GM19238 (cell line): ENCODE results near the gene BCAS3.

Experiments
- DNase-seq: peaks from one replicate; pipeline ENCODE4 v3.0.0; 2011; ENCODE audit warnings: low spot score; ENCODE audit not compliant: insufficient read length

BCAS3 gene

DNA sequence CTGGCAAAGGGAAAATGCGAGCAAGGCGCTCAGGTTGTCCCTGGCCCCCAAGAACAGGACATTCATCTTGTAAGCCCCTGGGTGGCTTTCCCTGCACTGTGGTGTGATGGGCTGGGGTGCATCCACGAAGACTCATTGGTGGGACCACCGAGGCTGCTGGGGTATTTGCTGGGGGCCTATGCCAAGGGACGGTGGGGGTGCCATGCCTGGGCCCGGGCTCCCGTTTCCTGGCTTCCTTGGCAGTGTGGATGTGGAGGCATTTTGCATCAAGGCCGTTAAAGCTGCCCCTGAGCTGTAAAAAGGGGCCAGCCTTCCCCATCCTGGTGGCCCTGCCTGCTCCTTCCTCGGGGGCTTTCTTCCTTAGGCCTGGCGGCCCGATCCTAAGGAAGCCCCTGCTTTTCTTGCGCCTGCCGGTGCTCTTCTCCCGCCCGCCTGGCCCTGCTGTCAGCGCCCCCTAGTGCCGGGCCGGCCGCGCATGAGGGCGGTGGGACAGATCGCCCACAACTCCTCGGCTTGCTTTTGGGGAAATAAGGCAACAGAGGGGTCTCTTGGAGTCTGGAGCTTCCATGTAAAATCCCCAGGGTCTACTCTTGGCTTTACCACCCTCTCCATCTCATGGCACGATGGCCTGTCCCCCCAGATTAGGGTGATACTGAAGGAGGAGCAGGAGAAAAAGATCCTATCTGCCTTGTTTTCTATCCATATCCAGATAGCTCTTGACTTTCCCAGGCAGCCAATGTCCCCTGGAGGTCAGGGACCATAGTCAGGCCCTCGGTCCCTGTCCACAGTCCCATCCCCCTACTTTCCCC, 712.2 kb downstream of the BCAS3 start:
- DNase-seq: no peak

DNA sequence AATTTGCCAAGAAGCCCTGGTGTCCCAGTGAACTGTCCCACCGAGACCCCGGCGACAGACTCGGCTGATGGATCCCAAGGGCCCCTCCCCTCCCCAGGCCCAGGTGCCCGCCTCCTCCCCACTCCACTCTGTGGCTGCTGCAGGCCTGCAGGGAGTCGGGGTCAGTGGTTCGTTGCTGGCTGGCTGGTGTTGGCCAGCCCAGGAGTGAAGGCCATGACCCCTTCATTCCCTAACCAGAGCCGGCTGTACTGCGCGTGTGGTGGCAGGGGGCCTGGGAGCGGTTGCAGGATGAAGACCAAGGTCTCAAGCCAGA, 712.8 kb downstream of the BCAS3 start:
- no peak for DNase-seq

DNA sequence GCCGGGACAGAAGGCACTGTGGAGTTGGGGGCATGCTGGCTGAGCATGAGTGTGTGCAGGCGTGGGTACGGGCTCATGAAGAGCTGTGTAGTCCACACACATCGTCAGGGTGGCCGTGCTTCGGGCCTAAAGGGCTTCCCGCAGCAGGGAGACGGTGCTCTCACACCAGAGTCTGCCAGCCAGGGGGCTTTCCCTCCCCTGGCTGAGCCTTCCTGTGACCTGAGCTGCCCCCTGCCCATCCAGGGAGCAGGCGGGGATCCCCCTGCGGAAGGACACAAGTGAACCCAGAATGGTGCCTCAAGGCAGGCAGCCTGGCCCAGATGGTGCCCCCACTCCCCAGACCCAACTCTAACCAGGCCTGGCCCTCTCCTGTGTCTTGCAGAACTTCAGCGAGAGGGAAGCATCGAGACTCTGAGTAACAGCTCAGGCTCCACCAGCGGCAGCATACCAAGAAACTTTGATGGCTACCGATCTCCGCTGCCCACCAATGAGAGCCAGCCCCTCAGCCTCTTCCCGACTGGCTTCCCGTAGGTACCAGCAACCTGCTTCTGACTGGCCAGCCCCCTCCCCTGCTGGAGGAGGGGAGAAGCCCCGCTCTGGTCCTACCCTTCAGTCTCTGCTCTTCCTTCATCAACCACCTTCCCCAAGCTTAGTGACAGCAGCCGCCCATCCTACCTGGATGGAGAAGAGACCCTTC, 714.1 kb downstream of the BCAS3 start:
- no peak for DNase-seq

DNA sequence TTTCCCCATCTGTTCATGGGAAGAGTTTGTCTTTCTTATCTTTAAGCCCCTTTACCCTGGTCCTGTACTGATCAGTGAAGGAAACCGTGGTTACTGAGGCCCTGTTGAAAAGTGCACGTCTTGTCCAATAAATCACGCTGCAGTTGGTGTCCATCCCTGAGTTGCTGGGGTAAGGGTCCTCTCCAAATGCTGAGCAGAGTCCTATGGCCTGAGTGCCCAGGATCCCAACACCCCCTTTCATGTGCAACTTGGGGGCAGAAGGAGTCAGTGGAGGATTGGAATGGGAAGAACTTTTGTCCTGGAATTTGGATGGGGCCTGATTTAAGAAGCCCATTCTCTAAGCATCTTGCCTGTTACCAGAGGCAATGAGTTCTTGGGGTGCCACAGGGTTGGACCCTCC, 715.0 kb downstream of the BCAS3 start:
- no peak for DNase-seq

DNA sequence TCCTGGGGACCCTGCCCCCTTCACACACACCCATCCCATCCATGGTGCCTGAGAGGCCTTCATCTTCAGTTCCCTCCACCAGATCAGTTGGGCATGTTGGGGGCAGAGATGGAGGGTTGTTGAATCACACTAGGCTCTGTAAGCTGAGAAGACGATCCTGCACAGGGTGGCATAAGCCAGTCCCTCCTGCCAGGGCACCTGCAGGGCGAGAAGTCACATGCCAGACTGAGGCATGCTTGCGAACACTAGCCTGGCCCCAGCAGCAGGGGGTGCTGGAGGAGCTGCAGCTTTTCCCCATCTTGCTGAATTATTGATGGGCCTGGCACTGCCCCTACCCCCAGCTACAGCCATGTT, 715.9 kb downstream of the BCAS3 start:
- DNase-seq: no peak

DNA sequence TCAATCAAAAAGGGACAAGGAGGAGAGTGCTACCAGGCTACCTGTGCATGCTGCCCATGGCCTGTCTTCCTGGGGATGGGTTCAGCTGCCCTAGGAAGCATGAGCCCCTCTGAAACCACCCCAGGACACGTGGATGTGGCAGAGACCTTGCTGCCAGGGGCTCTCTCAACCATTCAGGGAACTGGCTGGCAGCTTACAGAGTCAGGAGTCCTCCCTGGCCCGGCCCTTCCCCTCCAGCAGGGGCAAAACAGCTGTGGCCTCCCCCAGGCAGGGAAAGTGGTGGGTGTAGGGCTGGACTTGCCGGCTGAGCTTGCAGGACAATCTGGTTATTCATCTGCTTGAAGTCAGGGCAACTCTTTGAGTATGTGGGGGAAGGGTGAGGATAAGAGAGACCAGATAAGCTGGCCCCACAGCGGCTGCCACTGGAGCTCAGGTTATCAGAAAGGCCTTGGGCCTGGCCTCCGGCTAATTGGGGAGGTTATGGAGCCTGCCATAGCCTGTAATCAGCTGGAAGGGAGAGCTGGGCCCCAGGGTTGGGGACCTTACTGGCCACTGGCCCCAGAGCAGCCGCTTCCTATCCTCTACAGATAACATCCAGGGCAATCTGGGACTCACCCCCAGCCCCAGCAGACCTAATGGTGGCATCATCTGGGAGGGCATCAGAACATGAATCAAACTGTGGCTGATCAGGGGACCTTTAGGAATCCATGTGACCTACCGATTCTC, 716.4 kb downstream of the BCAS3 start:
- DNase-seq: no peak

DNA sequence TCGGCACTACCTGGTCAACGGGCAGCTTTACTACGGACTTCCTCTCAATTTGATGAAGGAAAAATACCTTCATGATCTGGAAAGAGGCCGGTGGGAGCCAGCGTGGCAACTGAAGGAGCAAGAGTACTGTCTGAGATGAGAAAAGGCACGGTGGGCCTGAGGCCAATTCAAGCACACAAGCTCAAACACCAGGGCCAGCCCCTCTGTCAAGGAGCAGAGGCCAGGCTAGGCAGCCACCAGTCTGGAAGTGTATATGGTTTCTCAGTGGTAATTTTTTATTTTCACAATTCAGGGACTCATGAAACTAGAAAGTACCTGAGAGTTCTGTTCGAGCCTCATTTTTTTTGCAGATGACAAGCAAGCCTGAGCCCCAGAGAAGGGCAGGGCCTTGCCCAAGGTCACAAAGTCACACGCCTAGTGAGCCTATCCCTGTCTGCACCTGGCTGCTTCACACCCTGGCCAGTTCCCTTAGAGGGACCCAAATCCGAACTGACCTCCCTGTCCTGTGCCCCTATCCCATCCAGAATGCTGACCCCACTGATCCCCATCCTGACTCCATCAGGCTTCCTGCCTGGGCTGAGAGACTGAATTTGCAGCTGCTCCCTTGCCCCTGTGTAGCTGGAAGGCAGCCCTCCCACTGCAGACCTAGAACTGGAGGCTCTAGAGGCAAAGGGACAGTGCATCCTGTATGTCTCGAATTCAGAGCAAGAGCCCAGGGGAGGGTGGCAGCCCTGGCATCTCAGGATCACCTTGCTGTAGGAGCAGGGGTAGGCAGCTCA, 717.2 kb downstream of the BCAS3 start:
- no peak for DNase-seq

DNA sequence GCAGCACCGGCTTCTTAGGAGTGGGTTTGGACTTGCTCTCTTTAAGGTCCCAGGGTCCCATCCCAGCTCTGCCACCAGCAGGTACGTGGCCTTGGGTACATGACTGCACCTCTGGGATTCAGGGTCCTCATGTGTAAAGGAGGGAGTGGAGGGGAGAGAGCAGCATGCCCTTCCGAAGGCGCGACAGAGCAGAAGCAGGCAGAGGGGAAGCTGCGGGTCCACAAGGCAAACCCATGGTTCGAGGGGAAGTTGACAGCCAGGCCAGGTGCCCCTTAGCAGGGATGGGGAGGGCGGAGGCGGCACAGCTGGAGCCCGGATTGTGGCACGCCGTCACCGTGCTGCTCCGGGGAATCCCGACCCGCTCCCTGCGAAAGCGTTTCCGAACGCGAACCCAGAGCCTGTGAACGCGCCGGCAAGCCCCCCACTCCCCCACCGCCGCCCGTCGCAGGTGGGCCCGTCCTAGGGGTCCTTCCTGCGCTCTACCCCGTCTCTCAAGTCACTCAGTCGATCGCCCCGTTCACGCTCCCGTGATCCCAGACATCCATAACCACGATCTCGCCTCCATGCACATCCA, 717.8 kb downstream of the BCAS3 start:
- DNase-seq: no peak

DNA sequence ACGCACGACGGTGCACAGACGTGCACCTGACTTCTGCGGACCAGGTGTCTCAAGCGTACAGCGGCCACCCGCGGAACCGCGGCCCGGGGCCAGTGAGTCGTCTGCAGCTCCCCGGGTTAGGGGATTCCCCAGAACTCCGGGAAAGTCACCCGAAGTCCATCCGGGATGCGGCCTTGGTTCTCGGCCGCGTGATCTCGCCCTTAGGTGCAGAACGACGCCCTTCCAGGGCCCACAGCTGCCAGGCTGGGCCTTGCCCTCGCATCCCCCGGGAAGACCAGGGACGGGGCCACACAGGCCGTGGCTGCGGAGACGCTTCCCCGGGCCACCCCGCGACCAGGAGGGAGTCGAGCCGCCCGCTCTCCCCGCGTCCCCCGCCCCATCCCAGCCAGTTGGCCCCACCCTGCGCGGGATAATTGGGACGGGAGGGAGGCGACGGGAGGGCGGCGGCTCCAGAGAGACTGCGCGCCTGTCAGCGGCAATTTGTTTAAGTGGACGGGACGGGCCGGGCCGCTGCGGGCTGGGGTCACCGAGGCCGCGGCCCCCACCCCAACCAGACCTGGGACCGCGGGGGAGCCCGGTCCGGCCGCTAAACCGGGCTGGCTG, 718.4 kb downstream of the BCAS3 start:
- DNase-seq: no peak

DNA sequence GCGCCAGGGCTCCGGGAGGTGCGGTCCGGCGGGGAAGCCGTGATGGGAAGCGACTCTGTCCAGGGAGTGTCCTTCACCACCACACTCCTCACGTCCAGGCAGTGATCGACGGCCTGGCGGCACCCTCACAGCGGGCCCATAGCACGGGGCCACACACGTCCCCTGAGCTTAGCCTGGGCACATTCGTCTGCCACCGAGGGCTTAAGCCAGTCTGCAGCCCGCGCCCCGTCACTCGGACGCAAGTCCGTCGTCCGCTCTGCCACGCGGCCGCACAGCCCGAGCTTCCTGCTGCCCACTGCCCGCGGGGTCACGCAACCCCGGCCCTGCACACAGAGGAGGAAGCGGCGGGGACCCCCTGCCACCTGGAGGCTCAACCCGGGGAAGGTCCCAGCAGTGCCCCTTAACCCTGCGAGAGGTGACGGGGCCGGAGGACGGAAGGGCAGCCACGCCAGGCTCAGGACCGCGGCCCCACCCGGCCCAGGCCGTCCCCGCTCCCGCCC, 719.0 kb downstream of the BCAS3 start:
- DNase-seq: no peak

DNA sequence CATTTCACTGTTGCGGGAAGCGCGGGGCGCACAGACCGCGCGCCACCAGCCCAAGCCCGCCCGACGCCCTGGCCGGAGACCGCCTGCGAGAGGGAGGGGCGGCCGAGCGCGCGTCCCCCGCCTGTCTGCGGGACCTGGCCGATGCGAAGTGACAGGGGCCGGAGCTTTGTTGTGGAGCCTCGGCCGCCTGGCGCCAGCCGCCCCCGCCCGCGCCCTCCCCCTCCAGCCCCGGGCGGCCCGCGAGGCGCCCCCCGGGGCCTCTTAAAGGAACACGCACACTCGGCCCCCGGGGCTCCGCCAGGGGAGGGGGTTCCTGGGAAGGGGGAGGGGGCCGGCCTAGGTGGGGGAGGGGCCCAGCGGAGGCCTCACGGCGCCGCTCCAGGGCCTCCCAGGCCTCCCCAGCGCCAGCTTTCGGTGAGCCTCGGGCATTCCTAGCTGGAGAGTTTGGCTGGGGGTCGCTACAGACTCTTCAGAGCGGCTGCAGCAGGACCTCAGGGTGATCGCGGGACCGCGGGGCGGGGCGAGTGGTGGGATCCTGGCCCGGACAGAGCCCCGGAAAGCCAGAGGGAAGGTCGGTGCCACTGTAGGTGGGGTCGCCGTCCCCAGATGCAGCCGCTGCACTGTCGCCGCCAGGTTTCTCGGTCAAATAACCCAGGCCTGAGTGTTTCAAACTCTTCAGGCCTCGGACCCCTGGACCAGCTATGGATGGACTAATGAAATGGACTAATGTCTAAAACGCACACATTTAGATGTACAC, 719.6 kb downstream of the BCAS3 start:
- no peak for DNase-seq

DNA sequence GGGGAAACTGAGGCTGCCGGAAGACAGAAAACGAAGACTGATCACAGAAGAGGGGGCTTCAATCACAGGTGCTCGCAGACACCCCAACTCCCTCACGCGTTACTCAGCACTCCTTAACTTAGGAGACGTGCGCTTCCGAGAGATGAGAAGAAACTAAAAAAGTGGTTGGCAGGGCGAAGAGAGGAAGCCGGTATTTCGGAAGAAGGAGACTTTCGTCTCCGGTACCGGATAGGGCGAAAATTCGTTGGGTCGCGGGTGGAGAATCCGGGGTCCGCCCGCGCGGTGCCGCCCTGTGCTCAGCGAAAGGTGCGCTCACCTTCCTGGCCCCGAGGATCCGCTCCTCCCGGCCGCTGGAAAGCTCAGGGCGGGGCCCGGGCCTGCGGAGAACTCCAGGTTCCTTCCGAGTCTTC, 721.1 kb downstream of the BCAS3 start:
- DNase-seq: no peak

DNA sequence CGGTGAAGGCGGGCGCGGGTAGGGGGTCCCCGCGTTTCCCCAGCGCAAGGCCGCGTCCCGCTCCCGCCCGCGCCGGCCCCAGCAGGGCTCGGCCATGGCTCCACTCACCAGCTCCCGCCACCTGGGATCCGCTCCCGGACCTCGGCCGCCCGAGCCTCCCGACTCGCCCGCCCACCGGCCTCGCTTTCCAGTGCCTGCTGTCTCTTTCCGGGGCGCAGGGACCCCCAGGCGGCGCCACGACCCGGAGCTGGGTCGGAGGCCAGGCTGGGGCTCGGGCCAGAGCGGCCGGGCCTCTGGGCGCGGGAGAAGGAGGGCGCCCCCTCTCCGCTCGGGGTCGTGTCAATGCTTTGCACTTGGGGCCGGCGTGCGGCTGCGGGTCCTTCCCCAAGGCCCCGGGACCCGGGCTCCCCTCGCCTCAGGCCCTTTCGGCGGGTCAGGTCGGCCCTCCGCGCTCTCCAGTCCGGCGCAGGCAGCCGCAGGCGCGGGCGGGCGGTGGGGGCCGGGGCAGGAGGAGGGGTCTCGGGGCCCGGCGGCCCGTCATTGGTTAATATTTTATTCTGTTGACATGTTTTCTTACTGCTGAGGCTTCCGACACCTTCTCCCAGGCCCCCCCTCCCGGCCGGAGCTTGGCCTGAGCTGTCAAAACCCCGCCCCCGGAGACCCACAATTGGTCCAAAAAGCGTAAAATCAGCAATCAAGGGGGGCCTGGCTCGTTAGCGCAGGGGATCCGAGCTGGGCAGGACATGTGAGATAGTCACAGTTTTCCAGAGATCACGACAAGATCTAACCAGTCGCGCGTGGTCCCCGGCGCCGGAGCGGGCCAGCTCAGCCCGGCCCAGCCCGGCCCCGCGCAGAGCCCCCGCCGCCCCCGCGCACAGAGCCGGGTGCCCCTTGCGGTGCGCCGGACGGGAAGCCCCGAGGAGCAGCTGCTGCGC, 721.7 kb downstream of the BCAS3 start, which contains the start of gene TBX2:
TBX2 (plus strand) TSS at position 713 of the 935 bp plus-strand sequence. CDS start 334 bp downstream, outside the sequence.
- no peak for DNase-seq

DNA sequence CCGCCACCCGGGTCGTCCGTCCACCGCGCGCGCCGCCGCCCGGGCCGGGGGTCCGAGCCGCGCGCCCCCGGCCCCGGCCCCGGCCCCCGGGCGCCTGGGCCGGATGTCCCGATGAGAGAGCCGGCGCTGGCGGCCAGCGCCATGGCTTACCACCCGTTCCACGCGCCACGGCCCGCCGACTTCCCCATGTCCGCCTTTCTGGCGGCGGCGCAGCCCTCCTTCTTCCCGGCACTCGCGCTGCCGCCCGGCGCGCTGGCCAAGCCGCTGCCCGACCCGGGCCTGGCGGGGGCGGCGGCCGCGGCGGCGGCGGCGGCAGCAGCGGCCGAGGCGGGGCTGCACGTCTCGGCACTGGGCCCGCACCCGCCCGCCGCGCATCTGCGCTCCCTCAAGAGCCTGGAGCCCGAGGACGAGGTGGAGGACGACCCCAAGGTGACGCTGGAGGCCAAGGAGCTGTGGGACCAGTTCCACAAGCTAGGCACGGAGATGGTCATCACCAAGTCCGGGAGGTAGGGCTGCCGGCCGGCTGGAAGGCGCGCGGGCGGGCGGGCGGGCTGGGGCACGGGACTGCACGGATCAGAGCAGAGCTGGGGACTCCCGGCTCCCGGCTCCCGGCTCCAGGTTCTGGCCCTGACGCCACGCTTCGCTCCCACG, 722.5 kb downstream of the BCAS3 start:
- no peak for DNase-seq

DNA sequence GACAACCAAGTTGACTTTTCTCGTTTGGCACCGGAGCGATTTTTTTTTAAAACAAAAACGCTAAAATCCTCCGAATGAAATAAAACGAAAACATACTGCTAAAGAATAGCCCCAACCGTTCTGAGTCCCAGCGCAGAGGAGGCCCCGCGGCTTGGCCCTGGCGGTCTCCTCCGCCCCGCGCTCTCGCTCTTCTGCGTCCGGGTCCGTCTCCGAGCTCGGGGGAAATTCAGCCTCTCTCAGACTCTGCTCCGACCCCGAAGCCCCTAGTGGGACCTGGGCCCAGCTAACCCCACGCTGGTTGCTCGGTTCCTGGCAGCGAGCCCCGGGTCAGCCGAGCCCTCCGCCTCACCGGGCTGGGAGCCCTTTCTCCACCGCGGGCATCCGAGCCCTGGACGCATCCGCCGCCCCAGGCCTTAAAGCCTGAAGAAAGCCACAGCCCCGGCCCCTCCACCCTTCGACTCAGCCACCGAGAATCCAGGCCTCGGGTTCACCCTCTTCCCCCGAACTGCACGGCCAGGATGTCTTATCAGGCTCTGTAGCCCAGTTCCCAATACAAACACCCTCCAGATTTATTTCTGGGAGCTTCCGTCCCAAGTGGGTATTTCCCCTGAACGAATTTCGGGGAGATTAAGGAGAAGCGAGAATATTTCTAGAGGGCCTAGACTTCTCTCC, 723.2 kb downstream of the BCAS3 start:
- DNase-seq: no peak

DNA sequence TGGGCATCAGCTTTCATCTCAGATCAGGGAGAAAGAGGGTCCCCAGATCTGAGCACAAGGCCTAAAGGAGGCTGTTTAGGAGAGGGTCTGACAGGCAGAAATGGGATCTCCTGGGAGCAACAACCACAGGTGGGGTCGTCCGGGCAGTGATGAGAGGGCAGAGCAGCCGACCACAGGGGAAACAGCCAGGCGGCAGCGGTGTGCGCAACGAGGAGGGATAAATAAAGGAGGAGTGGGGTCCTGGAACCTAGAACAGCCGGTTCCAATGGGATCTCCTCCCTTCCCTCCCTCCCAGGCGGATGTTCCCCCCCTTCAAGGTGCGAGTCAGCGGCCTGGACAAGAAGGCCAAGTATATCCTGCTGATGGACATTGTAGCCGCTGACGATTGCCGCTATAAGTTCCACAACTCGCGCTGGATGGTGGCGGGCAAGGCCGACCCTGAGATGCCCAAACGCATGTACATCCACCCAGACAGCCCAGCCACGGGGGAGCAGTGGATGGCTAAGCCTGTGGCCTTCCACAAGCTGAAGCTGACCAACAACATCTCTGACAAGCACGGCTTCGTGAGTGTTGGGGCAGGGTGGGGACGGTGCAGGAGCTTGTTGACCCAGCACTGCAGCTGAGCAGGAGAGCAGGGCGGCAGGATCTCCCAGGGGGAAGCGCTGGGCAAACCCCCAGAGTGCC, 723.9 kb downstream of the BCAS3 start:
- DNase-seq: no peak

DNA sequence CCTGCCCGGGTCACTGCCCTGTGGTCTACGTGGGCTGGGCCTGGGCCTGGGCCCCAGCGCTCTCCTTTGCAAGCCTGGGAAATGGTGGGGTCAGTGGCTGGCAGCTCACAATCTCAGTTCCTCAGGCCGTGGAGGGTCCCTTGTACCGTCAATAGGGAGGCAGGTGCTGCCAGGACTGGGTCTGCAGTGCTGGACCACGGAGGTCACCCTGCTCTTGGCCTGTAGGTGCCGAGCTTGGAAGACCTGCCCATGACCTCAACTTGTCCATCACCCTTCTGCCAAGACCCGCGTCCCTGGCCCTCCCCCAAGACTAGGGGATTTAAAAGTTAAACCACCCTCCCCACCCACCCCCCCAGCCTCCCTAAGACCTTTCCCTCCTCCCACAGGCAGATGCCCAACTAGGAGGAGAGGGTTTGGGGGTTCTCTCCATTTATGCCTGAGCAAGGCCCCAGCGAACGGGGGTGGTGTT, 724.5 kb downstream of the BCAS3 start:
- DNase-seq: no peak
